HG02938 (cell line): ENCODE measurements around the gene CAMKMT.
"Not testable (repeated sequence)": the region's sequence is repeated elsewhere in the genome, so short reads cannot be mapped to it uniquely, and the experiment has no call there.

Source experiments
- ATAC-seq: cut with Tn5 transposase; IDR thresholded peaks from one replicate; pipeline ENCODE4 v1.9.1; 2021; ENCODE audit warnings: mild to moderate bottlenecking, moderate library complexity; ENCODE audit not compliant: unreplicated experiment

Gene CAMKMT

DNA sequence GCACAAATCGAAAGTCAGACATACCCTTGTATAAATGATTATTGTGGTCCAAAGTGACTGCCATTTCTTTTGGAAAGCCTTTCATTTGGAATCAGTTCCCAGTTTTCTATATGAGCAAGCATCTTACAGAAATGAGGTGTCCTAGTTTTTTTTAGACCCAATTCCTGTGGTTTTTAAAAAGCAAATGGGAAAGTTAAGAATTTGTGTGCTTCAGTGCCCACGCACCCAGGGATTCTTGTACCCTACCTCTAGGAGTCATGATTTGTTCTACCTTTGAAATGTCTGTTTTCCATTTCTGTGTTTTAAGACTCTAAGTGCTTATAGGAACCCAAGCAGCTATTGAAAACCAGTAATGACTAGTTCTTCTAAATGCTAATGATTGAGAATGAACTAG is 218.1 kb downstream of the CAMKMT start:
- ATAC-seq = no peak

DNA sequence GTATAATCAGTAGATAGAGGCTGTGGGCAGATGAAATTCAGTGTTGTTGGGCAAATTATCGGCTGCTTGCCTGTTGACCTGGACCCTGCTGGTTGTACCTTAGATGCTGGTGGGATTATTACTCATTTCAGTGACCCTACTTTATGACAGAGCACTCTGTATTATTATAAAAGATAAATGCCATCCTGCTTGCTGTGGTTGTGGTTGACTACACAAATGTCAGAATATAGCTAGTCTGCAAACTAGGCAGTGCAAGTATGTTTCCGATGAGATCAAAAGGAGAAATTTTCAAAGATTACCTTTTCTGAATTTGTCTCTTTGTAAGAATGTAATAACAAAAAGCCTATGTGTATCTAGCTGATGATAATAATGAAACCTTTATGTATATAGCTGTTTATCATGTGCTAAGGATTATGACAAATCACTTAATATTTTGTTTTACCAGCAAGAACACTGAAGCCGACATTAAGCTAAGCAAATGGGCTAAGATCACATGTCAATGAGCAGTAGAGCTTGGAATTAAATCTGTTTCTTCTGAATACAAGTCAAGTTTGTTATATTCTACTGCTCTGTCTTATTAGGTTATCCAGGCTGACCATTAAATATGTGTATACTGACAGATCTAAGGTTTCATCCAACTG is 219.2 kb downstream of the CAMKMT start:
- no peak for ATAC-seq

GRCh38 chr2:44582363-44583008 is 220.7 kb downstream of the CAMKMT start:
- no peak for ATAC-seq

GRCh38 chr2:44595615-44596014 is 233.9 kb downstream of the CAMKMT start:
- not testable (repeated sequence) for ATAC-seq

DNA sequence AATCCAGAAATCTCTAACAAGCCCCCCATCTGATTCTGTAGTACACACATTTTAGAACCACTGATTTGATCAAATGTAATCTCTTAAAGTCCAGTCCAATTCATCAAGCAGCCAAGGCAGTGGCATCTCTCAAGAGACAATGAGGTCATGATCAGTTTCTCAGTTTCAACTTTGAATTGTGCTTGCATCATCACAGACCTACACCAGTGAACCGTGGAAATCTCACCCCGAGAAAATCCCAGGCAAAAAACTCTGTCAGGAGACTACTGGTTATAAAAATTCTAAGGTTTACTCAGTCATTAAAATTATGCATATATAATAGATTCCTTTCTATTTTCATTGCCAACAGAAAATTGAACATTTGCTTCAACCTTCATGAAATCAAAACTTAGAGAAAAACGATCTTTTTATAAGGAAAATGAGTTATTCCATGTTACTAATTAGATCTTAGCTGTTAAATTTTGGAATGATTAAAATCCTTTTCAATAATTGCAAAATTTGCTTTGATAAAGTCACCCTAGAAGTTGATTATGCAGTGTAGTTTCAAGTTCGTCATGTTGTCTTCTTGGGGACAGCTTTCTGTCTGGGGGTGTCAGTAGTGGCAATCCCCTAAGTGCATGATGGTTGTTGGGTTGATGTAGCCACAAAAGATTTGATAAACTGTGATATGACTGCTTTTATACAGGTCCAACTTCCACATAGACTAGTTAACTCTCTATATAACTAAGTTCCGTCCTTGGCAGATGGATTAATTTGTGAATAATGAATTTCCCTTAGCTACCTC is 235.0 kb downstream of the CAMKMT start:
- no peak for ATAC-seq

- no peak for ATAC-seq
These were observed 236.8 kb downstream of the CAMKMT start for GRCh38 chr2:44598330-44599119.

DNA sequence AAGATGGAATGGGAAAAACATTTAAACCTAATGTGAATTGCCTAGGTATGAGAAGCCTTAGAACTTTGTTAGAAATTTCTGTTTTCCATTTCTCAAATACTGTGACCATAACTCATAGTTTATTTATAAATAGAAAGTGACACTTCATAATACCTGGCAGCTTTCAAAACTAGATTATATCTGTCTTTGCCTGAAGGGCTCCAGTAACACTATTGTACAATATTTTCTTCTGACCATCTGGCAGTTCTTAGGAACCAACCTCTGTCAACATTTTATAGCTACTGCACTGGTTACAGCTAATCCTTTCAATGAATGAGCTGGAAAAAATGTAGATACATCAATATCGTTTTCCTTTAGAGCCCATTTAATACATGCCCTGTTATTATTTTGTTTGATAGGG is 237.4 kb downstream of the CAMKMT start:
- ATAC-seq = no peak

DNA sequence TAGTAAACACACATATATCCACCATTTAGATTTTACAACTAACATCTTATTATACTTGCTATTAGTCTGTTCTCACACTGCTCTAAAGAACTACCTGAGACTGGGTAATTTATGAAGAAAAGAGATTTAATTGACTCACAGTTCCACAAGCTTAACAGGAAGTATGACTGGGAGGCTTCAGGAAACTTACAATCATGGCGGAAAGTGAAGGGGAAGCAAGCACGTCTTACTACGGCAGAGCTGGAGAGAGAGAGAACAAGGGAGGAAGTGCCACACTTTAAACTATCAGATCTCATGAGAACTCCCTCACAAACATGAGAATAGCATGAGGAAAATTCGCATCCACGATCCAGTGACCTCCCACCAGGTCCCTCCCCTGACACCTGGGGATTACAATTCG is 240.7 kb downstream of the CAMKMT start:
- no peak for ATAC-seq

DNA sequence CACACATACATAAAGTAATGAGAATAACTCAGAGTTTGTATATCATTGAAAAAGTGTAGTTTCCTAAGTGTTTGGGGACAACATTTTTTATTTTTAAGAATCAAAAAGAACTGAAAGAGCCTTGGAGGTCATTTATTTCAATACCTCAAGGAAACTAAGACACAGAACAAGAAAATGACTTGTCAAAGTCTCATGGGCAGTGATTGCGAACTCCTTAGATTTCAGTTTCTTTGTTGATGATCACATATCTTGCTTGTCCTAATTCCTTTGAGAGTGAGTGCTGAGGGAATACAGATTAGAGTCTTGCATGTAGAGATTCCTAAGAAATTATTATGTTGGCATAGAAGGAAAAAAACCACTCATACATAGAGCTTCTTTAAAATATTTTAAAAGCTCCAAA is 243.8 kb downstream of the CAMKMT start:
- ATAC-seq = no peak

DNA sequence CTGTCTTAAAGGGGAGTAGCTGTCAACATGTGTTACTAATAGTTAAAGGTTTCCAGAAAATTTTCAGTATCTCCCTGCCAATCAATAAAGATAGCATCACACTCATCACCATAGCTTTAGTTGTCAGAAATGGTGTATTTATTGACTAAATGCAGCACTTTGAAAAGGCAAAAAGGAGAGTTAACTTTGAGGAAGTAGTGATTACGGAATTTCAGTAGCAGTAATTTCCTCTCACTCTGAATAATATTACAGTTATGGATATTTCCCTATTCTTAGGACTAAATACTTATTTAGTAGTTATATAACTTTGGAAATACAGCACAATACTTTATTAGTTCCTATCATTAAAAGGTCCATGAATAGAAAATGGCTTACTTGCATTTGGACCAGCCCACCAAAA is 250.5 kb downstream of the CAMKMT start:
- no peak for ATAC-seq

- no peak for ATAC-seq
These were observed 253.2 kb downstream of the CAMKMT start for GRCh38 chr2:44614940-44615339.

GRCh38 chr2:44615950-44616518 is 254.3 kb downstream of the CAMKMT start:
- no peak for ATAC-seq

DNA sequence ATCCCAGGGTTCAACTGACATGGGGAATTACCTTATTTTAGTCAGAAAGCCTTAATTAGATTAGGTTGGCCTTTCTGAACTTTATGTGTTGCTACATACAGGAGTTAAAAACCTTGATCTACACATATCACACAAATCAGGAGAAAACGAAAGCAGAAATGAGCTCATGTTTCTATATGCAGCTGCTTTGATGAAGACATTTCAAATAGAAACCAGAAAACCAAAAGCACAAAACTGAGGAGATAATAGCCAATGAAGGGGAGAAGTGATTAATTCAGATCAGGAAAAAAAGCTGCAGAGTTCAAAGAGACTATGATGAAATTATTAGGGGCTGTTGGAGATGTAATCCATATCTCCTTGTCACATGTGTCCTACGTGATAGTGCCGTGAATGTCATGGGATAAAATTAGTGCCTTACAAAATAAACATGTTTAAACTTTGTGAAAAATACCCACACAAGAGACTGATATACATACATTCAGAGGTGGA is 255.0 kb downstream of the CAMKMT start:
- peak; percentile 61 for ATAC-seq

GRCh38 chr2:44618251-44619023 is 256.7 kb downstream of the CAMKMT start:
- no peak for ATAC-seq

- ATAC-seq = no peak
These were observed 258.6 kb downstream of the CAMKMT start for GRCh38 chr2:44620189-44620990.

DNA sequence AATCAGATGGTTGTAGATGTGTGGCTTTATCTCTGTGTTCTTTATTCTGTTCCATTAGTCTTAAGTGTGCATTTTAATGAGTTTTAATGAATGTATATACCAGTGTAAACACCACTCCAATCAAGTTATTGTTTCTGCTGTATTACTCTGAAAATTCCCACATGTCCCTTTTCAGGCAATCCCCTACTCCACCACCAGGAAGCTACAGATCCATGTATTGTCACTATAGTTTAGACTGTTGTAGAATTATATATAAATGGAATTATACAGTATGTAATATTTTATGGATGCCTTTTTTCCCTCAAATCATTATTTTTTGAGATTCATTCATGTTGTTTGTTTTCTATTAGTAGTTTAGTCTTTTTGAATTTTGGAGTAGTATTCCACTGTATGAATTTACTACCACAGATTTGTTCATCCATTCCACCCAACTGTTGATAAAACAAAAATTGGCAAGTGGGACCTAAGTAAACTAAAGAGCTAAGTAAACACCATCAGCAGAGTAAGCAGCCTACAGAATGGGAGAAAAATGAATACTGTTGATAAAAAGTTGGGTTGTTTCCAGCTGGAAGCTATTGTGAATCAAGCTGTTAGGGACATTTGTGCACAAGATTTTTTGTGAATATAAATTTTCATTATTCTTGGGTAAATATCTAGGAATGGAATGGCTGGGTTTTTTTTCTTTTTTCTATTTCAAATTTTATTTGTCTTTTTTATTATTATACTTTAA is 262.0 kb downstream of the CAMKMT start:
- ATAC-seq = no peak

- no peak for ATAC-seq
These were observed 266.6 kb downstream of the CAMKMT start for GRCh38 chr2:44628297-44628696.

- no peak for ATAC-seq
These were observed 271.4 kb downstream of the CAMKMT start for GRCh38 chr2:44632931-44633689.
